T-helper 1 cell treated with Interleukin-12 subunit alpha and Interleukin-12 subunit beta and Interleukin-4 antibody, amounts not matched to agents 30 μg/mL and 1 μg/mL, for 36 hours (primary cell): ENCODE measurements around the gene CD47.

Source experiments
- H3K27ac Mint-ChIP-seq: one replicate; pipeline ENCODE4 v1.8.0; 2021; ENCODE audit warnings: mild to moderate bottlenecking, mixed read lengths
- H3K27me3 Mint-ChIP-seq: one replicate; pipeline ENCODE4 v1.8.0; 2021; ENCODE audit warnings: low read depth, mixed read lengths
- H3K36me3 Mint-ChIP-seq: one replicate; pipeline ENCODE4 v1.8.0; 2021; ENCODE audit warnings: low read depth, mixed read lengths
- H3K4me1 Mint-ChIP-seq: one replicate; pipeline ENCODE4 v1.8.0; 2021; ENCODE audit warnings: low read depth, mixed read lengths
- H3K4me3 Mint-ChIP-seq: one replicate; pipeline ENCODE4 v1.8.0; 2021; ENCODE audit warnings: mild to moderate bottlenecking, moderate library complexity, mixed read lengths
- H3K9me3 Mint-ChIP-seq: one replicate; pipeline ENCODE4 v1.8.0; 2021; ENCODE audit warnings: mixed read lengths

The CD47 gene

DNA sequence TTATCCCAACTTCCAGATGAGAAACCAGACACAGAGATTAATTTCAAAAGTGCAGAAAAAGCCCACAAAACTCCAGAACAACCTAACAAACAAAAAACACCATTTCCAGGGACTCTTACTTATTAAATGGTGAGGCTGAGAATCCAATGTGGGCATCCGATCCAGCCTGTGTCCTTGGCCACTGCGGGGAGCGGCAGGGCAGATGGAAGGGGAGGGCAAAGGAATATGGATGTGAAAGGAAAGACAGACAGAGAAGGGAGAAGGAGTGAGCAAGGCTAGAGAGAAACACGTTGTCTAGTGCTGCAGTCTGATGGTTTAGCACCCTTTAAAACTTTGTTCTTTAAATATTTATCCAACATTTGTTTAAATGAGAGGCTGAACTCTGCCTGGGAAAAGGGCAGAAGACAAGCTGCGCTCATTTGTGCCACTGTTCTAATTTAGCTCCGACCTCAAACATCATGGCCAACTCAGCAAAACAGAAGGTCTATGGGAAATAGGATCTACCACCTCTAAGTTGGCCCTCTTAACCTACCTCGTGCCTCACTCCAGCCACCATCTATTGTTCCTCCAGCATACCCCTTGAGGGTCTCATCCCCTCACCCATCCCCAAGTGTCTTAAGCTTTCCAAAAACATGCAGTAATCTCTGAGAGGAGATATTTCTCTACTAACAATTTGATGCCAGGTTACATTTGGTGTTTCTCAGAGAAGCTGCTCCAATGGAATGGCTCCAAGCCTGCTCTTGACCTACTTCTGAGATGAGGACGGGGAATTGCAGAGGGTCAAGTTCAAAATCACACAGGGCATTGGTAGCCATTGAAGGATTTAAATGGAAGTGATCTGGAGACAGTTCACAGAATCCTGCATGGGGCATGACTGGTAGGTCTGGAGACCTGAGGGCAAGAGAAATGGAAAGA is 77.4 kb downstream of the CD47 start:
- Mint-ChIP-seq H3K27ac (no peak overlapping the region), H3K9me3 (no peaks in the 10 kb centered on the region), H3K36me3 (no peaks in the 10 kb centered on the region), H3K27me3 (peaks cover 5% of the 10 kb centered on the region), H3K4me3 (no peak overlapping the region), H3K4me1 (no peaks in the 10 kb centered on the region)

DNA sequence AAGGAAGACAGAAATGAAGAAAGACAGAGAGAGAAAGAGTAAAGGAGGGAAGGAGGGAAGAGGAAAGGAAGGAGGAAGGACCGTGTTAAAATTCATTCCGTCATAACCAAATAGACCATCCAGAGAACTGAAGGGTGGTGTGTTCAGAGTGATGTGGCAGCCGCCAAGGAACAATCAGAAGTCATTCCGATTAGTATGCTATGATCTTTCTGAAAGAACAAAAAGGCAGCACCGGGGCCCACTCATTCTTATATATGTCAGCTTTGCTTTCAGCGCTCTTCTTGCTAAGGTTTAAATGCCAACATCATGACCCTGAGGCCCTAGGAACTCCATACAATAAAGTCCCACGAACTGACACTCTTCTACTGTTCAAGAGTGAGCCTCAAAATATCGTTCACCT is 78.5 kb downstream of the CD47 start:
- Mint-ChIP-seq H3K27ac (no peak overlapping the region), H3K9me3 (no peaks in the 10 kb centered on the region), H3K4me1 (no peaks in the 10 kb centered on the region), H3K36me3 (no peaks in the 10 kb centered on the region), H3K27me3 (no peaks in the 10 kb centered on the region), H3K4me3 (no peak overlapping the region)

- Mint-ChIP-seq H3K27me3 (no peaks in the 10 kb centered on the region), H3K27ac (no peak overlapping the region), H3K4me3 (no peak overlapping the region), H3K36me3 (no peaks in the 10 kb centered on the region), H3K9me3 (no peaks in the 10 kb centered on the region), H3K4me1 (no peaks in the 10 kb centered on the region)
Measured at GRCh38 chr3:108011616-108012015, 79.2 kb downstream of the CD47 start.

DNA sequence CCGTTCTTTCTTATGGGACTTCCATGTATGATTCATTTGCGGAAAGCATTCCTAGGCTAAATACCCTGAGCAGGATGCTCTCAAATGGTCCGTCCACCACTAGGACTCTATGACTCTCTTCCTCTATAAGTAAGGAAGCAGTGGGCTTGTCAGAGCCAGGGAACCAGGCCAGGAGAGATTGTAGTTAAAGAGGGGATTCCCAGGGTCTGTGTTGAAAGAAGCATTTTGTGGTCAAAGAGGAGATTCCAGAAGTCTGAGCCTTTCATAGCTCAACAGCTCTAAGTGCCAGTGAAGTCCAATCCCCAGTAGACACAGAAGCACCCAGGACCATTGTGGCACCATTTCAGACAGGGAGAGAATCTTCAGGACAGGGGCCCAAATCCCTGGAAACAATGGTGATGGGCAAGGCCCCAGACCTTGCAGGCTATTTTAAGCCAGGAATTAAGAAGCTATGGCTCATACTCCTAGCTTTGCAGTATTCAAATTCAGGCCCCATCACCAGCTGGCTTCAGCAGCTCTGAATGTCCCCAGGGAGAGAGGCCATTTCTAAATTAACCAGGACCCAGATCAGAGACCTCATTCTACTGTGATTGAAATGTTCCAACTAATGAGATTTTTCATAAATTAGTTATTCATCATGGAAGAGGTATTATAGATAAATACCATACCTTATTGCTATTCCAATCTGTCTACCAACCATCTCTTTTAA is 81.7 kb downstream of the CD47 start:
- Mint-ChIP-seq H3K27ac (no peak overlapping the region), H3K27me3 (peaks cover 5% of the 10 kb centered on the region), H3K9me3 (no peaks in the 10 kb centered on the region), H3K4me3 (no peak overlapping the region), H3K4me1 (peaks cover 2% of the 10 kb centered on the region), H3K36me3 (no peaks in the 10 kb centered on the region)

DNA sequence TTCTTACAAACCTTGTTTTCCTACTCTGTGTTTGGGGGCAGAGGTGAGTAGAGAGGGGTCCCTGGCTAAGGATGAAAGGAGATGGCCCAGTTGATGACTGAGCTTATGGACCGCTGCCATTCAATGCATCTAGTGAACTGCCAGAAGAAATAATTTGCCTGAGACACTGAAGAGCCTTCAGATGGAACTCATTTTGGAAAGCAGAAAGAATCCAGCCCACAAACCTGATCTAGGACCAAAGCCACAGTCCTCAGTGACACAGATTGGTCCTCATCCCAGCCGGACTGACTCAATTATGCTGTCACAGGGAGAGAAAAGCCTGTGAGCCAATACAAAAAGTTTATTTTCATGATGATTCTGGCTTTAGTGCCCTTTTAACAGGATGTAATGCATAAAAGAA is 82.7 kb downstream of the CD47 start:
- H3K9me3 Mint-ChIP-seq, result no peaks in the 10 kb centered on the region
- H3K27me3 Mint-ChIP-seq, result peaks cover 6% of the 10 kb centered on the region
- H3K4me1 Mint-ChIP-seq, result peaks cover 2% of the 10 kb centered on the region
- H3K36me3 Mint-ChIP-seq, result no peaks in the 10 kb centered on the region
- no peak overlapping the region for H3K27ac Mint-ChIP-seq
- no peak overlapping the region for H3K4me3 Mint-ChIP-seq

- H3K27ac Mint-ChIP-seq, result no peak overlapping the region
- H3K27me3 Mint-ChIP-seq, result peaks cover 14% of the 10 kb centered on the region
Measured at GRCh38 chr3:108006881-108007331, 83.9 kb downstream of the CD47 start.

GRCh38 chr3:108006077-108006771 is 84.6 kb downstream of the CD47 start:
- peaks cover 14% of the 10 kb centered on the region for H3K27me3 Mint-ChIP-seq
- H3K4me1 Mint-ChIP-seq, result peaks cover 2% of the 10 kb centered on the region

More at GRCh38 chr3:108006881-108007331, 83.9 kb downstream of the CD47 start:
- Mint-ChIP-seq H3K9me3 (no peaks in the 10 kb centered on the region), H3K4me1 (peaks cover 2% of the 10 kb centered on the region), H3K36me3 (no peaks in the 10 kb centered on the region), H3K4me3 (no peak overlapping the region)

GRCh38 chr3:108004647-108005046 is 86.2 kb downstream of the CD47 start:
- Mint-ChIP-seq H3K27me3 (peaks cover 14% of the 10 kb centered on the region), H3K36me3 (no peaks in the 10 kb centered on the region), H3K4me3 (no peak overlapping the region), H3K9me3 (no peaks in the 10 kb centered on the region), H3K27ac (no peak overlapping the region), H3K4me1 (peaks cover 2% of the 10 kb centered on the region)

More at GRCh38 chr3:108006077-108006771, 84.6 kb downstream of the CD47 start:
- H3K9me3 Mint-ChIP-seq, result no peaks in the 10 kb centered on the region
- no peaks in the 10 kb centered on the region for H3K36me3 Mint-ChIP-seq
- no peak overlapping the region for H3K4me3 Mint-ChIP-seq
- H3K27ac Mint-ChIP-seq, result no peak overlapping the region

GRCh38 chr3:108001457-108001856 is 89.4 kb downstream of the CD47 start:
- Mint-ChIP-seq H3K9me3 (no peaks in the 10 kb centered on the region), H3K27ac (no peak overlapping the region), H3K4me1 (peaks cover 2% of the 10 kb centered on the region), H3K27me3 (peaks cover 18% of the 10 kb centered on the region), H3K4me3 (no peak overlapping the region), H3K36me3 (no peaks in the 10 kb centered on the region)

GRCh38 chr3:107999215-107999775 is 91.5 kb downstream of the CD47 start:
- peaks cover 16% of the 10 kb centered on the region for H3K27me3 Mint-ChIP-seq
- no peak overlapping the region for H3K27ac Mint-ChIP-seq
- no peaks in the 10 kb centered on the region for H3K36me3 Mint-ChIP-seq
- no peaks in the 10 kb centered on the region for H3K4me1 Mint-ChIP-seq
- no peak overlapping the region for H3K4me3 Mint-ChIP-seq
- no peaks in the 10 kb centered on the region for H3K9me3 Mint-ChIP-seq

- H3K9me3 Mint-ChIP-seq, result no peaks in the 10 kb centered on the region
- H3K36me3 Mint-ChIP-seq, result no peaks in the 10 kb centered on the region
- no peaks in the 10 kb centered on the region for H3K4me1 Mint-ChIP-seq
- no peak overlapping the region for H3K27ac Mint-ChIP-seq
- H3K27me3 Mint-ChIP-seq, result peaks cover 17% of the 10 kb centered on the region
- no peak overlapping the region for H3K4me3 Mint-ChIP-seq
Measured at GRCh38 chr3:107997671-107998070, 93.2 kb downstream of the CD47 start.

- Mint-ChIP-seq H3K36me3 (no peaks in the 10 kb centered on the region), H3K27ac (no peak overlapping the region), H3K4me1 (no peaks in the 10 kb centered on the region), H3K9me3 (no peaks in the 10 kb centered on the region), H3K27me3 (peaks cover 14% of the 10 kb centered on the region), H3K4me3 (no peak overlapping the region)
Measured at GRCh38 chr3:107995823-107996222, 95.0 kb downstream of the CD47 start.

DNA sequence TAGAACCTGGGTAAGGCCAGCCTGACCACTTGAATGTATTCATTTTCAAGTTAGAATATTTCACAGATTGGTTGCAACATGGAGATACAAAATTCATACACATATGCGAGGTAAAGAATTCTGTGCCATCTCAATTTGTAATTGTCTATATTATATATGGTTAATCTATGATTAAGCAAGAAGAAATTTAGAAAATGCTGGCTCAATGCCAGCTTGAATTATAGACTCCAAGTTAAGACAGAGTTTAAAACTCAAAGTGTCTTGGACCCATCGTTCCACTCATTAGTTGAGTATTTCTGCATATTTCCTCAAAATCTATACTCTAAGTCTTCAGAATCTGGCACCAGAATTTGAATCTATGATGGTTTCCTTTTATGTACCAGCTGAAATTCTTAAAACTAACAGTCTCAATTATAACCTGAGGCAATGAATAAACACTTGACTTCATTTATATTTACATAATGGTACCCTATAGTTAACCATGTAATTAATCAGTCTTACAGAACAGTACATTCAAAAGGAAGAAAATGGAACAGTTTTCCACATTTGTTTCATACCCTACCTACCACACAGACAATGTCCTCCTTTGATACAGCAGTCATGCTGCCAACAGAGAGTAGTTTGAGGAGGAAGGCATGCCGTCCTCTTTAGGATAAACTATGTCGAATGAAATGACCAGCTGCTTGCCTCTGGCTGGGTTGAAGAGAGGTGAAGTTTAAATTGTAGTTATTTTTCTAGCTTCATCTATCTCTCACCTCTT is 95.7 kb downstream of the CD47 start:
- no peak overlapping the region for H3K4me3 Mint-ChIP-seq
- peaks cover 14% of the 10 kb centered on the region for H3K27me3 Mint-ChIP-seq
- no peaks in the 10 kb centered on the region for H3K9me3 Mint-ChIP-seq
- H3K27ac Mint-ChIP-seq, result no peak overlapping the region
- no peaks in the 10 kb centered on the region for H3K4me1 Mint-ChIP-seq
- H3K36me3 Mint-ChIP-seq, result no peaks in the 10 kb centered on the region

DNA sequence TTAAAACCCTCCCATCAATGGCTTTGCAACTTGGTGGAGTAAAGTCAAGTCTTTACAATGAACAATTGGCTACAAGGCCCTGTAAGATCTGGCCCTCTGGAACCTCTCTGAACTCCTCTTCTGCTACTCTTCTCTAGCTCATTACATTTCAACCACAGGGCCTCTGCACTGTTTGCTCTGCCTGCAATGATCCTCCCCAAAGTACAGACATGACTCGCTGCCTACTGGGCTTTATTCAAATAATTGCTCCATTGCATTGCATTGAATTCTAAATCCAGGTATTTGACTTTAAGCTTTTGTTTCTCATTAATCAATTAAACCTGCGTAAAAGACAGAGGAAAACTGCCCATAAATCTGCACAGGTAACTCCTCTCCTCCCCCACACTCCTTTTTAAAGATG is 96.7 kb downstream of the CD47 start:
- Mint-ChIP-seq H3K27me3 (peaks cover 13% of the 10 kb centered on the region), H3K4me3 (no peak overlapping the region), H3K9me3 (no peaks in the 10 kb centered on the region), H3K27ac (no peak overlapping the region), H3K4me1 (no peaks in the 10 kb centered on the region), H3K36me3 (no peaks in the 10 kb centered on the region)
